Common myeloid progenitor, CD34-positive (primary cell): ENCODE data around the gene CYP4X1.
A peak's percentile ranks its signal among the peaks of the same experiment; 100 is the strongest.
"Not testable (repeated sequence)": the region's sequence is repeated elsewhere in the genome, so short reads cannot be mapped to it uniquely, and the experiment has no call there.

Experiments
- CTCF ChIA-PET: fragments of 350-600 bp; sonication (Branson Sonifier 250); formaldehyde crosslinking; loops from one replicate; lab custom pipeline; 2021; ENCODE audit warnings: antibody characterized with exemption; lab: Charles Lee
- POLR2A ChIA-PET: fragments of 350-600 bp; sonication (Branson Sonifier 250); formaldehyde crosslinking; loops from one replicate; lab custom pipeline; 2021; ENCODE audit warnings: antibody characterized with exemption; lab: Charles Lee
- DNase-seq, 3 donors: peaks; one replicate each; pipeline versions ENCODE4 v3.0.0 to v3.0.0-alpha.2; 2013
- H3K27ac ChIP-seq, 2 experiments: 1 replicate in 1 of 2; 2 replicates in 1 of 2; pipeline ENCODE4 v1.7.0; 2013; ENCODE audit warnings: inconsistent platforms in 2 of 2, low read length in 2 of 2, mild to moderate bottlenecking in 2 of 2, low read depth in 1 of 2, moderate library complexity in 1 of 2; ENCODE audit not compliant: severe bottlenecking in 2 of 2, insufficient read depth in 1 of 2, poor library complexity in 1 of 2
- H3K27me3 ChIP-seq, 5 experiments: replicated peaks in 2 of 5; 1 replicate in 3 of 5; 2 replicates in 2 of 5; pipeline versions ENCODE4 v1.6.1 to v1.7.0; 2013; ENCODE audit warnings: low read length in 4 of 5, mild to moderate bottlenecking in 2 of 5, moderate library complexity in 2 of 5, inconsistent platforms in 1 of 5; ENCODE audit not compliant: insufficient read depth in 5 of 5, control insufficient read depth in 4 of 5
- H3K36me3 ChIP-seq, 4 experiments: 1 replicate in 2 of 4; 2 replicates in 2 of 4; pipeline versions ENCODE4 v1.6.1 to v1.7.0; 2013; ENCODE audit warnings: low read length in 3 of 4, control low read depth in 1 of 4, mild to moderate bottlenecking in 1 of 4; ENCODE audit not compliant: control insufficient read depth in 4 of 4, insufficient read depth in 4 of 4
- H3K4me1 ChIP-seq, 4 experiments: 1 replicate in 3 of 4; 2 replicates in 1 of 4; pipeline versions ENCODE4 v1.6.1 to v1.7.1; 2013; ENCODE audit warnings: low read length in 3 of 4, mild to moderate bottlenecking in 3 of 4, control low read depth in 1 of 4, inconsistent platforms in 1 of 4, moderate library complexity in 1 of 4; ENCODE audit not compliant: control insufficient read depth in 4 of 4, insufficient read depth in 4 of 4; ENCODE audit errors: control extremely low read depth in 1 of 4
- H3K4me3 ChIP-seq, 7 experiments: 1 replicate in 4 of 7; 2 replicates in 3 of 7; pipeline versions ENCODE4 v1.5.1 to v1.7.0; 2013; ENCODE audit warnings: mild to moderate bottlenecking in 7 of 7, low read length in 6 of 7, moderate library complexity in 6 of 7, inconsistent platforms in 2 of 7, low read depth in 2 of 7, control low read depth in 1 of 7; ENCODE audit not compliant: insufficient read depth in 4 of 7, control insufficient read depth in 1 of 7; ENCODE audit errors: extremely low read depth in 1 of 7
- H3K9me3 ChIP-seq, 5 experiments: 1 replicate in 4 of 5; 2 replicates in 1 of 5; pipeline versions ENCODE4 v1.6.1 to v1.7.1; 2013; ENCODE audit warnings: low read length in 4 of 5, mild to moderate bottlenecking in 2 of 5, inconsistent platforms in 1 of 5, low read depth in 1 of 5, moderate library complexity in 1 of 5; ENCODE audit not compliant: control insufficient read depth in 4 of 5, insufficient read depth in 2 of 5; ENCODE audit errors: control extremely low read depth in 1 of 5
- WGBS: methylation state at CpG from one replicate; pipeline ENCODE4 v1.1.5; 2013; ENCODE audit not compliant: insufficient coverage; 5-methylcytosine and 5-hydroxymethylcytosine counted together

CYP4X1 gene

DNA sequence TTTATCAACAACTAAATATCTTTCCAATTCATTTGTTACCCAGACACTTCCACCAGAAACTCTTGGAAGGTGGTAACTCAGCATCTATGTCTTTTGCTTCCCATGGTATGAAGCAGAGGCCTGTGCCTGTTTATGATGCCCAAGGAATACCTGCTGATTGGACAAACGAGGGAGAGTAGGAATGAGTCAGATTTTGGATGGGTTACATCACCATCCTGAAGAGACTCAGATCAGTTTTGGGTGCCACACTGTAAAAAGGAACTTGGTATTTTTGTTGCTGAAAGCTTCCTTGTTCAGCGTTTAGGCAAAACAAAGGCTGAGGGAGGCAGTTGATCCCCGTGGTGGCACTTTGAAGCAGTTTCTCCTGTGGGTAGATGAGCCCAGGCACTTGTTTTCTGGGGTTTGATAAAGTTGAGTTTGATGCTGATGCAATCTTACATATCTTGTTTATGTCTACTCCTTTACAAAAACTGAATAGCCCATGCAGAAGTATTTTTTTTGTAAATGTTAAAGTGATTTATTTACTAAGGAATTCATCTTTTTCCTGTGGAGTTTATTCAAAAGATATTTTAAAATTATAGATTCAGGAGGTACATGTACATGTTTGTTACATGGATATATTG is 26.7 kb upstream of the CYP4X1 start:
- DNase-seq = peak in 1 of 3 donors; percentile 10
- WGBS = 0% methylated on average over 2 of the region's 3 CpGs
- Histone ChIP-seq H3K27ac (no peak overlapping the region), H3K36me3 (no peaks in the 10 kb centered on the region), H3K9me3 (peaks cover 0 to 2% (median 0%) of the 10 kb centered on the region in 5 experiments), H3K27me3 (peaks cover 0 to 6% (median 2%) of the 10 kb centered on the region in 5 experiments), H3K4me1 (no peaks in the 10 kb centered on the region), H3K4me3 (no peak overlapping the region)
- POLR2A ChIA-PET = no interaction called here
- CTCF ChIA-PET = no interaction called here

DNA sequence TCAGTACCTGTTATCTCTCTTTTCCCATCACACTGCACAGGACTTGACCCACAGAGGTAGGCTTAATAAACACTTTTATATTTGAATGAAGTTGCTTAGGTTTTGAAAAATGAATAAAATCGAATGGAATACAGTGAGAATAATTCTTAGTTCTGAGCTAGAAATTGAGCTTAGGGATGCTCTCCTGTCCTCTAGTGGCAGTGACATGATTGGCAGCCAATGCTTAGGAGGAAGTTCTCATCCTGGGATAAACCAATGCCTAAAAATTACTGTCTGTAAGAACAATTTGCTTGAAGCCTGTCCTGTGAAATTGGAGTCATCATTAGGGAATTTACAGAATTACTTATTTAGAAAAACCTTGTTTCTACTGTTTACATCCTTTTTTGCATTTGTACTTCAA is 21.3 kb upstream of the CYP4X1 start:
- Histone ChIP-seq H3K27ac (no peak overlapping the region), H3K36me3 (no peaks in the 10 kb centered on the region), H3K27me3 (peaks cover 0 to 6% (median 3%) of the 10 kb centered on the region in 5 experiments), H3K4me3 (no peak overlapping the region), H3K4me1 (no peaks in the 10 kb centered on the region), H3K9me3 (peaks cover 0 to 2% (median 0%) of the 10 kb centered on the region in 5 experiments)
- ChIA-PET POLR2A (no interaction called here), CTCF (interaction anchor here (1.1 kb wide), 1 partner anchor 16 kb away, joined by 3 read pairs; no protein-coding TSS in a partner anchor)
- DNase-seq = no peak
- WGBS = 75% methylated on average over 1 of the region's 1 CpG

DNA sequence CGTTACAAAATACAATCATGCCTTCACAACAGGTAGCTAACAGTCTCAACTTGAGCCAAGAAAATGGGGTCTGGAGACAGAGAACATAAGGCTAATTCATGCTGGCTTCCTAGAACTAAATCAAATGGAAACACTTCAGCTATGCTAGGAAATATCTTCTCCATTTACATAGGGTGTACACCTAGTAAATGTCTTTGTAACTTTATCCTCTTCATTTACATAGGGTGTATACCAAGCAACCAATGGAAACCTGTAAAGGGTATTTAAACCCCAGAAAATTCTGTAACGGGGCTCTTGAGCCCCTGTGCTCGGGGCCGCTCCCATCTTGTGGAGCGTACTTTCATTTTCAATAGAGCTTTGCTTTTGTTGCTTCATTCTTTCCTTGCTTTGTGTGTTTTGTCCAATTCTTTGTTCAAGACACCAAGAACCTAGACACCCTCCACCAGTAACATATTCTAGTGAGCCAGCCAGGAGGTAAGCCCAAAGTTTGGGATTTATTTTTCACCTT is 19.5 kb upstream of the CYP4X1 start:
- CTCF ChIA-PET = interaction anchor here (0.6 kb wide), 2 partner anchors 257 to 938 kb away, joined by 3 read pairs; no protein-coding TSS in a partner anchor
- Histone ChIP-seq H3K4me1 (no peaks in the 10 kb centered on the region), H3K27me3 (peaks cover 0 to 6% (median 3%) of the 10 kb centered on the region in 5 experiments), H3K9me3 (peaks cover 0 to 2% (median 0%) of the 10 kb centered on the region in 5 experiments), H3K36me3 (no peaks in the 10 kb centered on the region), H3K4me3 (no peak overlapping the region), H3K27ac (no peak overlapping the region)
- POLR2A ChIA-PET = no interaction called here
- 91% methylated on average over 4 of the region's 5 CpGs for WGBS
- no peak for DNase-seq

DNA sequence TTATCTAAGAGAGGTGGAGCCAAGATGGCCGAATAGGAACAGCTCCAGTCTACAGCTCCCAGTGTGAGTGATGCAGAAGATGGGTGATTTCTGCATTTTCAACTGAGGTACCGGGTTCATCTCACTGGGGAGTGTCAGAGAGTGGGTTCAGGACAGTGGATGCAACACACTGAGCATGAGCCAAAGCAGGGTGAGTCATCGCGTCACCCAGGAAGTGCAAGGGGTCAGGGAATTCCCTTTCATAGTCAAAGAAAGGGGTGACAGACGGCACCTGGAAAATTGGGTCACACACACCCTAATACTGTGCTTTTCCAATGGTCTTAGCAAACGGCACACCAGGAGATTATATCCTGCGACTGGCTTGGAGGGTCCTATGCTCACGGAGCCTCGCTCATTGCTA is 17.0 kb upstream of the CYP4X1 start:
- WGBS = 98% methylated on average over 9 of the region's 9 CpGs
- H3K9me3 ChIP-seq, DNase-seq, H3K27me3 ChIP-seq, H3K4me1 ChIP-seq, H3K4me3 ChIP-seq, CTCF ChIA-PET, H3K36me3 ChIP-seq, POLR2A ChIA-PET, H3K27ac ChIP-seq: not testable (repeated sequence)

DNA sequence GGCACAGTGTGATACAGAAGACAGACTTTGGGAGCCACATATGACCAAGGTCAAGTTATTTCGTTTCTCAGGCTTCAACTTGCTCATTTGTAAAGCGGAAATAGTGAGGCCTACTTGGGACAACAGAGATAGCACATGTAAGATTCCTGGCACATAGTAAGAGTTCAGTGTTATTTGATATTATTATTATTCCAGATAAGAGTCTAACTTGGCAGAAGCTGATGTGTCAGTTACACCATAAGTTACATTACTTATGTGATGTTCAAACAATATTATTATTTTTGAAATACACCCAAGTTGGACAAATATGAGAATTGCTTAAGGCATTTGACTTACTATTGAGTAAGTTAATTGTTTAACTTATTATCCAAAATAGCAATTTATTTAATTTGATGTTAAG is 10.2 kb upstream of the CYP4X1 start:
- DNase-seq = no peak
- POLR2A ChIA-PET = no interaction called here
- WGBS = no CpG with 5 or more reads among the region's 2 CpGs
- Histone ChIP-seq H3K36me3 (no peaks in the 10 kb centered on the region), H3K9me3 (no peaks in the 10 kb centered on the region), H3K27me3 (peaks cover 0 to 2% (median 0%) of the 10 kb centered on the region in 5 experiments), H3K4me1 (no peaks in the 10 kb centered on the region), H3K4me3 (no peak overlapping the region), H3K27ac (no peak overlapping the region)
- CTCF ChIA-PET = no interaction called here

DNA sequence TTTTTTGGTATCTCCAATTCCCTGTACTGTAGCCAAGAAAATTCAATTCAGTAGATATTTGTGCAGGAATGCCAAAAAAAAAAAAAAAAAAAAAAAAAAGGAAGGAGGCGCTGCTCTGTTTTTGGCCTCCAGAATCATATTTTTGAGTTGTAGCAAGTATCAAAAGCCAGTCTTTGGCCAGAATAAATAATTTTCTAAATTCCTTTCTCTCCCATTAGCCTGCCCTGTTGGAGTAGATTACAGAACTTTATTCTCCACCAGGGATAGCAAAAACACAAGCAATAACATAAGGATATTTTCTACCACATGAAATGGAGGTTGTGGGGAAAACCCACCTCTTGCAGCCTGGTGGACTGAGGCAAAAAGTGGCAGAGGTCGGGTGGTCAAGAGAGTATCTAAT is 2.4 kb upstream of the CYP4X1 start:
- POLR2A ChIA-PET = no interaction called here
- no CpG with 5 or more reads among the region's 2 CpGs for WGBS
- CTCF ChIA-PET = no interaction called here
- no peak for DNase-seq
- Histone ChIP-seq H3K27ac (no peak overlapping the region), H3K9me3 (no peaks in the 10 kb centered on the region), H3K4me3 (no peak overlapping the region), H3K36me3 (no peaks in the 10 kb centered on the region), H3K4me1 (peaks cover 0 to 9% (median 3%) of the 10 kb centered on the region in 4 experiments), H3K27me3 (peaks cover 3 to 32% (median 25%) of the 10 kb centered on the region in 5 experiments)

DNA sequence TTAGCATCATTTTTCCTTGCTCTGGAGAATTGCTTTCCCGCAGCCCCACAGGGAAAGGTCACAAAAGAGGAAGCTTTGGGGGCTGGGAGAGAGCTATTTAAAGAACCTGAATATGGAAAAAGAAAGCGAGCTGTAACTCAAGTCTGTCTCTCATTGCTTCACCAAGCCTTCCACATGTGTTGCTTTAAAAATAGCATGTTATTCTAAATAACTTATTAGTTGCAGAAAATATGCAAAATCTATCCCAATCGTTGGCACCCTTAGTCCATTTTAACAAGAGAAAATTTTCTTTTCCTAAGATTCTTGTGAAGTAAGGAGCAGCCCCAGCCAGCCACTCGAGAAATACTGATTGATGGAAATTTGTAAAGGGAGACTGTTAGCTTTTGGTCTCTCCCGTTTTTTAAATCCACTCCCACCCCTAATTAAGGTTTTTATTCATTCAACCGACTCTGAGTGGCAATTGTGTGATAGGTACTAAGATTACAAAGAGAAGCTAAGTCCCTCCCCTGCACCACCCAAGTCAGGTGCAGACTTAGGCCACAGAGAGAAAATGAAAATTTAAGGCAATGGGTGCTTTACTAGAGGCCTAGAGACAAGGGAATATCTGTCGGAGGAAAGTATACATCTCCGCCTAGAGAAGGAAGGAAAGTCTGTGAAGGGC is 802 bp downstream of the CYP4X1 start:
- H3K27ac ChIP-seq = no peak overlapping the region
- H3K4me3 ChIP-seq = peak overlapping the region in 3 of 7 experiments; percentile 6 to 66 (median 49)
- no peak for DNase-seq
- peaks cover 0 to 9% (median 3%) of the 10 kb centered on the region in 4 experiments for H3K4me1 ChIP-seq
- no peaks in the 10 kb centered on the region for H3K36me3 ChIP-seq
- ChIA-PET POLR2A (no interaction called here), CTCF (no interaction called here)
- H3K27me3 ChIP-seq = peaks cover 5 to 32% (median 22%) of the 10 kb centered on the region in 5 experiments
- 67% methylated on average over 2 of the region's 8 CpGs for WGBS
- no peaks in the 10 kb centered on the region for H3K9me3 ChIP-seq
